ENCODE results near the gene PLLP.

DNA sequence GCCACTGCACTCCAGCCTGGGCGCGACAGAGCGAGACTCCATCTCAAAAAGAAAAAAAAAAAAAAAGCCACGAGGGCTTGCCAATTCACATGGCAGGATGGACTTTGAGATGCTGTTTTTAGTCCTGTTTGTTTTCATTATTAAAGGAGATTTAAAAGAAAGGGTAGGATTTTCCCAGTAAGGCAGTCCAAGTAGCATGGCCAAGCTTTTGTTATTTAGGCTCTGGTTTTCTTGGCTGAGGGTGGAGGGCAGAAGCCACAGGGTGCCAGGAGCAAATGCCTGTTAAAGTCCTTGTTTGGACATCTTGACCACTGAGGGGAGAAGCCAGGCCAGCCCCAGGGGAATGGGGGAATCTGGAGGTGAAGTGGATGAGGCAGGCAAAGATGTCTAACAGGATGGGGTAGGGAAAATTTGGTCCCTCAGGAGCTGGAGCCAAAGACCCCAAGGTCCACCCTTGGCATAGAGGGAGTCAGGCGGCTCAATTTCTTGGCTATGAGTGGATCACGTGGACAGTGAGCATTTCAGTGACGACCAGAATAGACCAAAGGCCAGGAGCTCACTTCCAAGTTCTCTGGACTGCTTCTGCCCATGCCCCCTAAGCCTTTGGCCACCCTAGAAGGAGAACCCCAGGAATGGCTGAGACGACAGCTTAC lies 20.8 kb upstream of the PLLP start:
- TF ChIP-seq TAF1 (IDR thresholded peaks at IDR 0.05; ENCODE audit: borderline replicate concordance, insufficient read depth, low read length) (no peak), POLR2AphosphoS5 (IDR thresholded peaks at IDR 0.05; ENCODE audit: low read depth, low read length) (no peak), SIN3A (IDR thresholded peaks at IDR 0.05; ENCODE audit: borderline replicate concordance, insufficient read depth, low read length) (no peak)
- TF ChIP-seq, protein P1, sequence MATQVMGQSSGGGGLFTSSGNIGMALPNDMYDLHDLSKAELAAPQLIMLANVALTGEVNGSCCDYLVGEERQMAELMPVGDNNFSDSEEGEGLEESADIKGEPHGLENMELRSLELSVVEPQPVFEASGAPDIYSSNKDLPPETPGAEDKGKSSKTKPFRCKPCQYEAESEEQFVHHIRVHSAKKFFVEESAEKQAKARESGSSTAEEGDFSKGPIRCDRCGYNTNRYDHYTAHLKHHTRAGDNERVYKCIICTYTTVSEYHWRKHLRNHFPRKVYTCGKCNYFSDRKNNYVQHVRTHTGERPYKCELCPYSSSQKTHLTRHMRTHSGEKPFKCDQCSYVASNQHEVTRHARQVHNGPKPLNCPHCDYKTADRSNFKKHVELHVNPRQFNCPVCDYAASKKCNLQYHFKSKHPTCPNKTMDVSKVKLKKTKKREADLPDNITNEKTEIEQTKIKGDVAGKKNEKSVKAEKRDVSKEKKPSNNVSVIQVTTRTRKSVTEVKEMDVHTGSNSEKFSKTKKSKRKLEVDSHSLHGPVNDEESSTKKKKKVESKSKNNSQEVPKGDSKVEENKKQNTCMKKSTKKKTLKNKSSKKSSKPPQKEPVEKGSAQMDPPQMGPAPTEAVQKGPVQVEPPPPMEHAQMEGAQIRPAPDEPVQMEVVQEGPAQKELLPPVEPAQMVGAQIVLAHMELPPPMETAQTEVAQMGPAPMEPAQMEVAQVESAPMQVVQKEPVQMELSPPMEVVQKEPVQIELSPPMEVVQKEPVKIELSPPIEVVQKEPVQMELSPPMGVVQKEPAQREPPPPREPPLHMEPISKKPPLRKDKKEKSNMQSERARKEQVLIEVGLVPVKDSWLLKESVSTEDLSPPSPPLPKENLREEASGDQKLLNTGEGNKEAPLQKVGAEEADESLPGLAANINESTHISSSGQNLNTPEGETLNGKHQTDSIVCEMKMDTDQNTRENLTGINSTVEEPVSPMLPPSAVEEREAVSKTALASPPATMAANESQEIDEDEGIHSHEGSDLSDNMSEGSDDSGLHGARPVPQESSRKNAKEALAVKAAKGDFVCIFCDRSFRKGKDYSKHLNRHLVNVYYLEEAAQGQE (IDR thresholded peaks at IDR 0.05; ENCODE audit: insufficient read depth in 1 of 2, low read depth in 2 of 2, low read length in 2 of 2), result no peak

Measured in PFSK-1 (cell line).